ENCODE measurements around the gene SATB1. TPM values are rescaled to one million over a fixed set of nuclear protein-coding genes. Genes with fewer than 3 reads are reported as not detected.

SATB1 gene
- polyA plus RNA-seq, 1 donor from 2014 or later, result 16.0 TPM

- TF ChIP-seq POLR2AphosphoS5 (IDR thresholded peaks at IDR 0.05), result no peak
Measured at GRCh38 chr3:18307529-18307928, 117.6 kb downstream of the SATB1 start (continued).

GRCh38 chr3:18302517-18302916 is 122.6 kb downstream of the SATB1 start:
- Histone ChIP-seq H2AFZ (ENCODE audit: low read depth, low read length) (no peak overlapping the region), H3K4me2 (ENCODE audit: low read length) (no peak overlapping the region), H3K27ac (ENCODE audit: low read length) (no peak overlapping the region), H3F3A (ENCODE audit: insufficient read depth, low read length, poor library complexity, severe bottlenecking) (no peaks in the 10 kb centered on the region), H3K79me2 (replicated peaks; ENCODE audit: insufficient read depth, low read length) (no peaks in the 10 kb centered on the region), H3K9me3 (ENCODE audit: low read length) (no peaks in the 10 kb centered on the region), H3K36me3 (ENCODE audit: insufficient read depth, low read length) (no peaks in the 10 kb centered on the region), H3K9ac (ENCODE audit: low read length) (no peak overlapping the region), H3K4me3 (ENCODE audit: low read length) (no peak overlapping the region), H3K9me2 (ENCODE audit: insufficient read depth, low read length) (no peaks in the 10 kb centered on the region), H4K20me1 (ENCODE audit: insufficient read depth) (no peaks in the 10 kb centered on the region), H3K27me3 (ENCODE audit: insufficient read depth, low read depth, low read length) (no peaks in the 10 kb centered on the region)
- TF ChIP-seq POLR2AphosphoS5 (IDR thresholded peaks at IDR 0.05) (no peak), CTCF (IDR thresholded peaks at IDR 0.05; ENCODE audit: poor library complexity, severe bottlenecking) (no peak), EZH2 (IDR thresholded peaks at IDR 0.05; ENCODE audit: borderline replicate concordance, insufficient read depth, low read length, poor library complexity, severe bottlenecking) (no peak), MXI1 (conservative IDR thresholded peaks at IDR 0.05; ENCODE audit: poor library complexity, severe bottlenecking) (no peak), RAD21 (conservative IDR thresholded peaks at IDR 0.05) (no peak), EP300 (conservative IDR thresholded peaks at IDR 0.05; ENCODE audit: poor library complexity, severe bottlenecking) (no peak), SMC3 (conservative IDR thresholded peaks at IDR 0.05; ENCODE audit: poor library complexity) (no peak)
- TF ChIP-seq, protein P1, sequence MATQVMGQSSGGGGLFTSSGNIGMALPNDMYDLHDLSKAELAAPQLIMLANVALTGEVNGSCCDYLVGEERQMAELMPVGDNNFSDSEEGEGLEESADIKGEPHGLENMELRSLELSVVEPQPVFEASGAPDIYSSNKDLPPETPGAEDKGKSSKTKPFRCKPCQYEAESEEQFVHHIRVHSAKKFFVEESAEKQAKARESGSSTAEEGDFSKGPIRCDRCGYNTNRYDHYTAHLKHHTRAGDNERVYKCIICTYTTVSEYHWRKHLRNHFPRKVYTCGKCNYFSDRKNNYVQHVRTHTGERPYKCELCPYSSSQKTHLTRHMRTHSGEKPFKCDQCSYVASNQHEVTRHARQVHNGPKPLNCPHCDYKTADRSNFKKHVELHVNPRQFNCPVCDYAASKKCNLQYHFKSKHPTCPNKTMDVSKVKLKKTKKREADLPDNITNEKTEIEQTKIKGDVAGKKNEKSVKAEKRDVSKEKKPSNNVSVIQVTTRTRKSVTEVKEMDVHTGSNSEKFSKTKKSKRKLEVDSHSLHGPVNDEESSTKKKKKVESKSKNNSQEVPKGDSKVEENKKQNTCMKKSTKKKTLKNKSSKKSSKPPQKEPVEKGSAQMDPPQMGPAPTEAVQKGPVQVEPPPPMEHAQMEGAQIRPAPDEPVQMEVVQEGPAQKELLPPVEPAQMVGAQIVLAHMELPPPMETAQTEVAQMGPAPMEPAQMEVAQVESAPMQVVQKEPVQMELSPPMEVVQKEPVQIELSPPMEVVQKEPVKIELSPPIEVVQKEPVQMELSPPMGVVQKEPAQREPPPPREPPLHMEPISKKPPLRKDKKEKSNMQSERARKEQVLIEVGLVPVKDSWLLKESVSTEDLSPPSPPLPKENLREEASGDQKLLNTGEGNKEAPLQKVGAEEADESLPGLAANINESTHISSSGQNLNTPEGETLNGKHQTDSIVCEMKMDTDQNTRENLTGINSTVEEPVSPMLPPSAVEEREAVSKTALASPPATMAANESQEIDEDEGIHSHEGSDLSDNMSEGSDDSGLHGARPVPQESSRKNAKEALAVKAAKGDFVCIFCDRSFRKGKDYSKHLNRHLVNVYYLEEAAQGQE (IDR thresholded peaks at IDR 0.05; ENCODE audit: borderline replicate concordance), result no peak

DNA sequence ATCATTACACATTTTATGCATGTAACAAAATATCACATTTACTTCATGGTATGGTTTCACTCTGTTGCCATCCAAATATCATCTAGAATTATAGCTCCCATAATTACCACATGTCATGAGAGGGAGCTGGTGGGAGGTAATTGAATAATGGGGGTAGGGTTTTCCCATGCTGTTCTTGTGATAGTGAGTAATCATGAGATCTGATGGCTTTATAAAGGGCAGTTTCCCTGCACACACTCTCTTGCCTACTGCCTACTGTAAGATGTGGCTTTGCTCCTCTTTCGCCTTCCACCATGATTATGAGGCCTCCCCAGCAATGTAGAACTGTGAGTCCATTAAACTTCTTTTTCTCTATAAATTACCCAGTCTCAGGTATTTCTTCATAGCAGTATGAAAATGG is 123.4 kb downstream of the SATB1 start:
- Histone ChIP-seq H3K27ac (ENCODE audit: low read length) (no peak overlapping the region), H3F3A (ENCODE audit: insufficient read depth, low read length, poor library complexity, severe bottlenecking) (no peaks in the 10 kb centered on the region), H3K9me3 (ENCODE audit: low read length) (no peaks in the 10 kb centered on the region), H3K9ac (ENCODE audit: low read length) (no peak overlapping the region), H4K20me1 (ENCODE audit: insufficient read depth) (no peaks in the 10 kb centered on the region), H3K4me3 (ENCODE audit: low read length) (no peak overlapping the region), H3K36me3 (ENCODE audit: insufficient read depth, low read length) (no peaks in the 10 kb centered on the region), H3K79me2 (replicated peaks; ENCODE audit: insufficient read depth, low read length) (no peaks in the 10 kb centered on the region), H3K27me3 (ENCODE audit: insufficient read depth, low read depth, low read length) (no peaks in the 10 kb centered on the region), H2AFZ (ENCODE audit: low read depth, low read length) (no peak overlapping the region), H3K4me2 (ENCODE audit: low read length) (no peak overlapping the region), H3K9me2 (ENCODE audit: insufficient read depth, low read length) (no peaks in the 10 kb centered on the region)
- no peak for TF ChIP-seq SMC3 (conservative IDR thresholded peaks at IDR 0.05; ENCODE audit: poor library complexity)
- TF ChIP-seq EZH2 (IDR thresholded peaks at IDR 0.05; ENCODE audit: borderline replicate concordance, insufficient read depth, low read length, poor library complexity, severe bottlenecking), result no peak
- no peak for TF ChIP-seq RAD21 (conservative IDR thresholded peaks at IDR 0.05)
- TF ChIP-seq CTCF (IDR thresholded peaks at IDR 0.05; ENCODE audit: poor library complexity, severe bottlenecking), result no peak
- no peak for TF ChIP-seq POLR2AphosphoS5 (IDR thresholded peaks at IDR 0.05)
- TF ChIP-seq EP300 (conservative IDR thresholded peaks at IDR 0.05; ENCODE audit: poor library complexity, severe bottlenecking), result no peak
- no peak for TF ChIP-seq TAF1 (IDR thresholded peaks at IDR 0.05; ENCODE audit: low read depth)
- TF ChIP-seq, protein P1 (IDR thresholded peaks at IDR 0.05; ENCODE audit: borderline replicate concordance), result no peak
- TF ChIP-seq MXI1 (conservative IDR thresholded peaks at IDR 0.05; ENCODE audit: poor library complexity, severe bottlenecking), result no peak
